Measurements from ENCODE around the gene KCNK1. TPM values are rescaled to one million over a fixed set of nuclear protein-coding genes. Genes with fewer than 3 reads are reported as not detected.

KCNK1 gene
- total RNA-seq, 1 experiment from 2014 or later = 0.13 TPM

GRCh38 chr1:233614173-233614742 lies 352 bp downstream of the KCNK1 start:
- Histone ChIP-seq H3K36me3 (ENCODE audit: control insufficient read depth, insufficient read depth, low read length) (peaks cover 5% of the 10 kb centered on the region; the same call in 1 of the 2 replicates), H3K4me1 (ENCODE audit: control insufficient read depth, insufficient read depth, low read length) (peaks cover 3% of the 10 kb centered on the region; the same call in 1 of the 2 replicates), H3K27me3 (ENCODE audit: control insufficient read depth, insufficient read depth, low read length) (peaks cover 57% of the 10 kb centered on the region), H3K9me3 (ENCODE audit: control insufficient read depth, insufficient read depth, low read depth, low read length) (no peaks in the 10 kb centered on the region), H3K27ac (ENCODE audit: low read length) (no peak overlapping the region), H3K4me3 (ENCODE audit: low read depth in 2 of 2, low read length in 2 of 2) (peak overlapping the region; percentile 42 to 46)
- CTCF ChIA-PET = no interaction called here
- intact Hi-C loops (cut with micrococcal nuclease; ENCODE audit: unreplicated experiment) = no loop called here
- DNase-seq (ENCODE audit: low read depth, low spot score) (no peak), ATAC-seq (peak; percentile 86)
- POLR2A ChIA-PET = no interaction called here
- in situ Hi-C loops (cut with HindIII; ENCODE audit: low pct_unique_long_range_greater_than_20kb, low sequenced_read_pairs) = no loop called here
- BruUV-seq (replicated peaks) = no TSS peak
- TF ChIP-seq POLR2AphosphoS5 (IDR thresholded peaks at IDR 0.05; ENCODE audit: low read depth, low read length) (no peak), SIN3A (IDR thresholded peaks at IDR 0.05; ENCODE audit: borderline replicate concordance, insufficient read depth, low read depth, low read length) (no peak), CTCF (IDR thresholded peaks at IDR 0.05) (no peak), TCF7L2 (IDR thresholded peaks at IDR 0.05; ENCODE audit: low read depth, low read length) (no peak), REST (IDR thresholded peaks at IDR 0.05; ENCODE audit: insufficient read depth in 1 of 2, low read depth in 2 of 2, low read length in 1 of 2) (no peak)

GRCh38 chr1:233614743-233615521 lies 1.0 kb downstream of the KCNK1 start:
- ATAC-seq (no peak), DNase-seq (ENCODE audit: low read depth, low spot score) (no peak)
- Histone ChIP-seq H3K27ac (ENCODE audit: low read length) (no peak overlapping the region), H3K9me3 (ENCODE audit: control insufficient read depth, insufficient read depth, low read depth, low read length) (no peaks in the 10 kb centered on the region), H3K27me3 (ENCODE audit: control insufficient read depth, insufficient read depth, low read length) (peaks cover 57% of the 10 kb centered on the region), H3K4me1 (ENCODE audit: control insufficient read depth, insufficient read depth, low read length) (peaks cover 3% of the 10 kb centered on the region; the same call in 1 of the 2 replicates), H3K36me3 (ENCODE audit: control insufficient read depth, insufficient read depth, low read length) (peaks cover 5% of the 10 kb centered on the region; the same call in 1 of the 2 replicates), H3K4me3 (ENCODE audit: low read depth in 2 of 2, low read length in 2 of 2) (peak overlapping the region; percentile 14 to 42; a peak in 2 of 4 replicates)
- POLR2A ChIA-PET = no interaction called here
- in situ Hi-C loops (cut with HindIII; ENCODE audit: low pct_unique_long_range_greater_than_20kb, low sequenced_read_pairs) (no loop called here), intact Hi-C loops (cut with micrococcal nuclease; ENCODE audit: unreplicated experiment) (no loop called here)
- no TSS peak for BruUV-seq (replicated peaks)
- TF ChIP-seq SIN3A (IDR thresholded peaks at IDR 0.05; ENCODE audit: borderline replicate concordance, insufficient read depth, low read depth, low read length) (no peak), CTCF (IDR thresholded peaks at IDR 0.05) (no peak)
- CTCF ChIA-PET = no interaction called here

Data from Panc1 (cell line).